Large intestine (tissue), 3 donors: ENCODE results near the gene TRIM33. TPM values are rescaled to one million over a fixed set of nuclear protein-coding genes. Genes with fewer than 3 reads are reported as not detected.

ENCODE experiments used
- DNase-seq, 2 donors: peaks; one replicate each; pipeline versions ENCODE4 v3.0.0 to v3.0.0-alpha.2; 2013
- H3K27ac ChIP-seq: one replicate; pipeline ENCODE4 v1.5.1; 2013; ENCODE audit warnings: low read length
- H3K27me3 ChIP-seq: 2 replicates; pipeline ENCODE4 v1.6.1; 2013; ENCODE audit warnings: low read length; ENCODE audit not compliant: control insufficient read depth, insufficient read depth
- H3K36me3 ChIP-seq: 2 replicates; pipeline ENCODE4 v1.6.1; 2013; ENCODE audit warnings: low read length; ENCODE audit not compliant: control insufficient read depth, insufficient read depth
- H3K4me1 ChIP-seq: one replicate; pipeline ENCODE4 v1.6.1; 2013; ENCODE audit warnings: low read length; ENCODE audit not compliant: control insufficient read depth, insufficient read depth
- H3K4me3 ChIP-seq: one replicate; pipeline ENCODE4 v1.5.1; 2013; ENCODE audit warnings: low read length
- H3K9me3 ChIP-seq: one replicate; pipeline ENCODE4 v1.6.1; 2013; ENCODE audit warnings: mild to moderate bottlenecking, low read depth, low read length, moderate library complexity; ENCODE audit not compliant: control insufficient read depth
- WGBS: methylation state at CpG from one replicate; pipeline ENCODE4 v1.1.5; 2013; ENCODE audit warnings: low lambda C conversion rate; ENCODE audit not compliant: insufficient coverage; 5-methylcytosine and 5-hydroxymethylcytosine counted together
- polyA plus RNA-seq: library from polyadenylated mRNA; unstranded; fragments of 120-200 nt; gene quantifications from one replicate; pipeline ENCODE4 v1.2.1, GENCODE V29; 2013

The TRIM33 gene
- polyA plus RNA-seq, 1 donor = 27.2 TPM

- H3K27me3 ChIP-seq = no peaks in the 10 kb centered on the region
- H3K27ac ChIP-seq = no peak overlapping the region
- 58% methylated on average over 2 of the region's 11 CpGs for WGBS
- H3K4me1 ChIP-seq = peaks cover 14% of the 10 kb centered on the region
- no peak overlapping the region for H3K4me3 ChIP-seq
- H3K9me3 ChIP-seq = no peaks in the 10 kb centered on the region
- no peaks in the 10 kb centered on the region for H3K36me3 ChIP-seq
- no peak for DNase-seq
Measured at GRCh38 chr1:114512595-114513280, 1.7 kb upstream of the TRIM33 start.

DNA sequence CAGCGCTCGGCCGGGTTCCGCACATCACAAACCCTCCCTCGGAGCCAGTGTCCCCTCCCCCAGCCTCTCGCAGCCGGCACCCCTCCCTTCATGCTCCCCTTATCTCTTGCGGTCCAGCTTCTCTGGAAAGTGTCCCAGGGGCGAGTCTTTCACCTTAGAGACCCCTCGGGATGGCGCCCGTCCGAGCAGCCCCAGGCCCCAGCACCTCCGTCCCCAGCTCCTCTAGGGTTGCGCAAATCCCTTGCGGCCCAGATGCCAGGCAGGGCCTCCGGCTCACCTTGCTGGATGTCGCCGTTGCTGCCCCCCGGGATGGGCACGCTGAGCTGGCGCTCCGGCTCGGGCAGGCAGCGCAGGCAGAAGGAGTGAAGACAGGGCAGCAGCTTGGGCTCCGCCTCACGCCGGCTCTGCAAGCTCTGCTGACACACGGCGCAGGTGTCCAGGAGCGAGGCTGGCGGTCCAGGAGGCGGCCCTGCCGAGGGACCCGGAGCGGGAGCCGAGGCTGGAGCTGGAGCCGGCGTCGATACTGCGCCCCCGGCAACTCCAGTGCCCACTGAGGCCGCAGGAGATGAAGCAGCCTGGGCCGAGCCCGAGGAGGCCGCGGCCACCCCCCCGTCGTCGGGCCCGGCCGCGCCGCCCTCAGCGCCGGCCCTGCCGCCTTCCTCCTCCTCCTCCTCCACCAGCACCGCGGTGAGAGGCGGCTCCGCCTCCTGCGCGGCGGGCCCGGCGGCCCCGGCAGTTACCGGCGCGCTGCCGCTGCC, 550 bp downstream of the TRIM33 start:
- no CpG with 5 or more reads among the region's 71 CpGs for WGBS
- Histone ChIP-seq H3K27me3 (no peaks in the 10 kb centered on the region), H3K27ac (peak overlapping the region; percentile 85), H3K9me3 (no peaks in the 10 kb centered on the region), H3K4me3 (peak overlapping the region; percentile 94), H3K4me1 (peaks cover 23% of the 10 kb centered on the region), H3K36me3 (peaks cover 7% of the 10 kb centered on the region)
- peak in 1 of 2 donors; percentile 18 for DNase-seq

GRCh38 chr1:114509596-114510273, 1.3 kb downstream of the TRIM33 start:
- H3K9me3 ChIP-seq = no peaks in the 10 kb centered on the region
- peak overlapping the region; percentile 85 for H3K27ac ChIP-seq
- no peak for DNase-seq
- peaks cover 23% of the 10 kb centered on the region for H3K4me1 ChIP-seq
- WGBS = 0% methylated on average over 3 of the region's 9 CpGs
- H3K27me3 ChIP-seq = no peaks in the 10 kb centered on the region
- H3K36me3 ChIP-seq = peaks cover 10% of the 10 kb centered on the region
- H3K4me3 ChIP-seq = peak overlapping the region; percentile 94

DNA sequence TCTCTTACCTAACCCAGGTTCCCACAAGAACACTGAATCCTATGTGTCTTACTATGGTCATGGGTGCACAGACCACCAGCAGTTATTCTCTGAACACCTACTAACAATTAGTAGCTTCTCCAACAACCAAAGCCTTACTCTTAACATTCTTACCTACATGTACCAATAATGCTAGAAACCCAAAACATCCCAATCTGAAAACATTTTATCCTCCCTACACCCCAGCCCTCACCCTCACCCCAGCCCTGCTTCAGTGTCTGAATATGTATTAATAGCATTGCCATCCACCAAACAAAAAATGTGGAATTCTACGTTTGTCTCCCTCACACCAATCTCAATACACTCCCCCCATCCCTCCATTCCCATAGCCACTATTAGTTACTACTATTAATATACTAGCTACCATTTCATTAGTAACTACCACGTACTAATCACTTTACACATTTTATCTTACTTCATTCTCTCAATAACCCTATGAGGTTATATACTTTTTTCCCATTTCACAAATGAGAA, 2.6 kb downstream of the TRIM33 start:
- DNase-seq = no peak
- no peak overlapping the region for H3K27ac ChIP-seq
- no peaks in the 10 kb centered on the region for H3K27me3 ChIP-seq
- H3K36me3 ChIP-seq = peaks cover 12% of the 10 kb centered on the region
- no peak overlapping the region for H3K4me3 ChIP-seq
- 70% methylated on average over 2 of the region's 2 CpGs for WGBS
- H3K4me1 ChIP-seq = peaks cover 23% of the 10 kb centered on the region
- H3K9me3 ChIP-seq = no peaks in the 10 kb centered on the region

DNA sequence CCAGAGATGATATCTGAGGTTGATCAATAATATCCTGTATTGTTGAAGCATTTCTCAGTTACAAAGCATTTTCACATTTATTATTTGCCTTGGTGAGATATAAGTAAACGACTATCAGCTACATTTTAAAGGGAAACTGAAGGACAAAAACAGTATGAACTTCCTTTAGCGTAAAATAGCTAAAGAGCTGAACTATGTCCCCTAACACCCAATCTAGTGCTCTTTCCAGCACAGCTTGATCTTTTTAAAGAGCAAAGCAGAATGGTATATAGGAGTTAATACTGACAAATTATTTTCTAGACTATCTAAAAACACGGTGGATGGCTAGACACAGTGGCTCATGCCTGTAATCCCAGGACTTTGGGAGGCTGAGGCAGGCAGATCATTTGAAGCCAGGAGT, 3.5 kb downstream of the TRIM33 start:
- H3K9me3 ChIP-seq = no peaks in the 10 kb centered on the region
- no peaks in the 10 kb centered on the region for H3K27me3 ChIP-seq
- H3K4me1 ChIP-seq = peaks cover 21% of the 10 kb centered on the region
- H3K4me3 ChIP-seq = no peak overlapping the region
- H3K27ac ChIP-seq = no peak overlapping the region
- peaks cover 12% of the 10 kb centered on the region for H3K36me3 ChIP-seq
- 17% methylated on average over 1 of the region's 3 CpGs for WGBS
- DNase-seq = no peak

GRCh38 chr1:114505148-114505561, 5.8 kb downstream of the TRIM33 start:
- Histone ChIP-seq H3K4me1 (peaks cover 18% of the 10 kb centered on the region), H3K27ac (no peak overlapping the region)

GRCh38 chr1:114503916-114504422, 7.0 kb downstream of the TRIM33 start:
- Histone ChIP-seq H3K9me3 (no peaks in the 10 kb centered on the region), H3K4me3 (no peak overlapping the region), H3K27ac (no peak overlapping the region), H3K27me3 (no peaks in the 10 kb centered on the region), H3K4me1 (peaks cover 18% of the 10 kb centered on the region), H3K36me3 (peaks cover 12% of the 10 kb centered on the region)
- no peak for DNase-seq
- 100% methylated on average over 1 of the region's 7 CpGs for WGBS

More at GRCh38 chr1:114505148-114505561, 5.8 kb downstream of the TRIM33 start:
- no peaks in the 10 kb centered on the region for H3K27me3 ChIP-seq
- no peak for DNase-seq
- peaks cover 12% of the 10 kb centered on the region for H3K36me3 ChIP-seq
- H3K9me3 ChIP-seq = no peaks in the 10 kb centered on the region
- no peak overlapping the region for H3K4me3 ChIP-seq
- no CpG with 5 or more reads among the region's 2 CpGs for WGBS

DNA sequence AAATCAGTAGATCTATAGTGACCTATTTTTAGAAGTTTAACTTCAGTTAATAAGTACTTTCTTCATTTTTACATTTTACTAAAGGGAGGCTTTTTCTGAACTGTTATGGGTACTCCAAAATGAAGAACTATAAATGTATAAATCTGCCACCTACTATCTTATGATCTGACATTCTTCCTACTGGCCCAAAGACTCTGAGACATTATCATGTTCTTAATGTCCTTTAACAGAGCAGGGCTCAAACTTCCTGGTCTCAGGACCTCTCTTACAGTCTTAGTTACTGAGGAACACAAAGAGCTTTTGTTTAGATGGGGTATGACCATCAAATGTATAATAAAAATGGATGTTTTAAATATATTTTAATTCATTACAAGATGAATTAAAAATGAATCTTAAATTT, 8.9 kb downstream of the TRIM33 start:
- peaks cover 12% of the 10 kb centered on the region for H3K36me3 ChIP-seq
- no peaks in the 10 kb centered on the region for H3K9me3 ChIP-seq
- H3K27ac ChIP-seq = no peak overlapping the region
- no peak overlapping the region for H3K4me3 ChIP-seq
- H3K4me1 ChIP-seq = peaks cover 2% of the 10 kb centered on the region
- no peaks in the 10 kb centered on the region for H3K27me3 ChIP-seq
- no peak for DNase-seq

GRCh38 chr1:114499478-114499877, 11.5 kb downstream of the TRIM33 start:
- H3K27me3 ChIP-seq = no peaks in the 10 kb centered on the region
- H3K4me1 ChIP-seq = no peaks in the 10 kb centered on the region
- no peaks in the 10 kb centered on the region for H3K9me3 ChIP-seq
- H3K4me3 ChIP-seq = no peak overlapping the region
- no peak for DNase-seq
- peaks cover 4% of the 10 kb centered on the region for H3K36me3 ChIP-seq
- no peak overlapping the region for H3K27ac ChIP-seq

GRCh38 chr1:114496089-114496488, 14.9 kb downstream of the TRIM33 start:
- Histone ChIP-seq H3K9me3 (no peaks in the 10 kb centered on the region), H3K27ac (no peak overlapping the region), H3K4me3 (no peak overlapping the region), H3K4me1 (no peaks in the 10 kb centered on the region), H3K36me3 (peaks cover 2% of the 10 kb centered on the region), H3K27me3 (no peaks in the 10 kb centered on the region)
- no peak for DNase-seq
- no CpG with 5 or more reads among the region's 1 CpG for WGBS
